ENCODE measurements around the gene ULK4. TPM values are rescaled to one million over a fixed set of nuclear protein-coding genes. Genes with fewer than 3 reads are reported as not detected.
"Not testable (repeated sequence)": the region's sequence is repeated elsewhere in the genome, so short reads cannot be mapped to it uniquely, and the experiment has no call there.

Gene ULK4
- total RNA-seq, 1 donor from 2014 or later: 10.2 TPM

GRCh38 chr3:41462103-41462691, 499.7 kb downstream of the ULK4 start:
- no peak overlapping the region for H3K4me3 Mint-ChIP-seq (ENCODE audit: unreplicated experiment)
- no peaks in the 10 kb centered on the region for H3K27me3 Mint-ChIP-seq (ENCODE audit: unreplicated experiment)
- no peak for TF ChIP-seq CTCF (IDR thresholded peaks at IDR 0.05; ENCODE audit: unreplicated experiment)
- peaks cover 8% of the 10 kb centered on the region for H3K4me1 Mint-ChIP-seq (ENCODE audit: unreplicated experiment)
- no peak for DNase-seq (ENCODE audit: low spot score)
- no peaks in the 10 kb centered on the region for H3K9me3 Mint-ChIP-seq (ENCODE audit: unreplicated experiment)
- H3K27ac Mint-ChIP-seq (ENCODE audit: unreplicated experiment): no peak overlapping the region
- no peaks in the 10 kb centered on the region for H3K36me3 Mint-ChIP-seq (ENCODE audit: low read depth, unreplicated experiment)

GRCh38 chr3:41460736-41461135, 501.2 kb downstream of the ULK4 start:
- Mint-ChIP-seq H3K27ac (ENCODE audit: unreplicated experiment) (no peak overlapping the region), H3K27me3 (ENCODE audit: unreplicated experiment) (peaks cover 1% of the 10 kb centered on the region)

GRCh38 chr3:41457176-41457575, 504.7 kb downstream of the ULK4 start:
- no peak overlapping the region for H3K4me3 Mint-ChIP-seq (ENCODE audit: unreplicated experiment)
- TF ChIP-seq CTCF (IDR thresholded peaks at IDR 0.05; ENCODE audit: unreplicated experiment): no peak
- peaks cover 1% of the 10 kb centered on the region for H3K27me3 Mint-ChIP-seq (ENCODE audit: unreplicated experiment)
- no peak overlapping the region for H3K27ac Mint-ChIP-seq (ENCODE audit: unreplicated experiment)
- H3K4me1 Mint-ChIP-seq (ENCODE audit: unreplicated experiment): peaks cover 19% of the 10 kb centered on the region
- no peaks in the 10 kb centered on the region for H3K9me3 Mint-ChIP-seq (ENCODE audit: unreplicated experiment)
- DNase-seq (ENCODE audit: low spot score): no peak
- H3K36me3 Mint-ChIP-seq (ENCODE audit: low read depth, unreplicated experiment): no peaks in the 10 kb centered on the region

More at GRCh38 chr3:41460736-41461135, 501.2 kb downstream of the ULK4 start:
- Mint-ChIP-seq H3K4me1 (ENCODE audit: unreplicated experiment) (peaks cover 19% of the 10 kb centered on the region), H3K36me3 (ENCODE audit: low read depth, unreplicated experiment) (no peaks in the 10 kb centered on the region), H3K9me3 (ENCODE audit: unreplicated experiment) (no peaks in the 10 kb centered on the region), H3K4me3 (ENCODE audit: unreplicated experiment) (no peak overlapping the region)
- DNase-seq (ENCODE audit: low spot score): no peak
- TF ChIP-seq CTCF (IDR thresholded peaks at IDR 0.05; ENCODE audit: unreplicated experiment): no peak

GRCh38 chr3:41456162-41456561, 505.7 kb downstream of the ULK4 start:
- DNase-seq (ENCODE audit: low spot score): no peak
- Mint-ChIP-seq H3K27ac (ENCODE audit: unreplicated experiment) (no peak overlapping the region), H3K9me3 (ENCODE audit: unreplicated experiment) (no peaks in the 10 kb centered on the region), H3K27me3 (ENCODE audit: unreplicated experiment) (peaks cover 1% of the 10 kb centered on the region), H3K4me3 (ENCODE audit: unreplicated experiment) (no peak overlapping the region), H3K36me3 (ENCODE audit: low read depth, unreplicated experiment) (no peaks in the 10 kb centered on the region), H3K4me1 (ENCODE audit: unreplicated experiment) (peaks cover 19% of the 10 kb centered on the region)
- TF ChIP-seq CTCF (IDR thresholded peaks at IDR 0.05; ENCODE audit: unreplicated experiment): no peak

GRCh38 chr3:41453618-41454017, 508.3 kb downstream of the ULK4 start:
- not testable (repeated sequence) for H3K27me3 Mint-ChIP-seq (ENCODE audit: unreplicated experiment); H3K9me3 Mint-ChIP-seq (ENCODE audit: unreplicated experiment); H3K36me3 Mint-ChIP-seq (ENCODE audit: low read depth, unreplicated experiment); H3K27ac Mint-ChIP-seq (ENCODE audit: unreplicated experiment); H3K4me3 Mint-ChIP-seq (ENCODE audit: unreplicated experiment); DNase-seq (ENCODE audit: low spot score)
- peaks cover 19% of the 10 kb centered on the region for H3K4me1 Mint-ChIP-seq (ENCODE audit: unreplicated experiment)

All from endothelial cell (in vitro differentiated cells).